GM18861 (cell line): ENCODE measurements around the gene DCAF10.
"Not testable (repeated sequence)": the region's sequence is repeated elsewhere in the genome, so short reads cannot be mapped to it uniquely, and the experiment has no call there.

ENCODE experiments used
- ATAC-seq: cut with Tn5 transposase; IDR thresholded peaks from one replicate; pipeline ENCODE4 v1.9.1; 2021; ENCODE audit not compliant: unreplicated experiment

The DCAF10 gene

DNA sequence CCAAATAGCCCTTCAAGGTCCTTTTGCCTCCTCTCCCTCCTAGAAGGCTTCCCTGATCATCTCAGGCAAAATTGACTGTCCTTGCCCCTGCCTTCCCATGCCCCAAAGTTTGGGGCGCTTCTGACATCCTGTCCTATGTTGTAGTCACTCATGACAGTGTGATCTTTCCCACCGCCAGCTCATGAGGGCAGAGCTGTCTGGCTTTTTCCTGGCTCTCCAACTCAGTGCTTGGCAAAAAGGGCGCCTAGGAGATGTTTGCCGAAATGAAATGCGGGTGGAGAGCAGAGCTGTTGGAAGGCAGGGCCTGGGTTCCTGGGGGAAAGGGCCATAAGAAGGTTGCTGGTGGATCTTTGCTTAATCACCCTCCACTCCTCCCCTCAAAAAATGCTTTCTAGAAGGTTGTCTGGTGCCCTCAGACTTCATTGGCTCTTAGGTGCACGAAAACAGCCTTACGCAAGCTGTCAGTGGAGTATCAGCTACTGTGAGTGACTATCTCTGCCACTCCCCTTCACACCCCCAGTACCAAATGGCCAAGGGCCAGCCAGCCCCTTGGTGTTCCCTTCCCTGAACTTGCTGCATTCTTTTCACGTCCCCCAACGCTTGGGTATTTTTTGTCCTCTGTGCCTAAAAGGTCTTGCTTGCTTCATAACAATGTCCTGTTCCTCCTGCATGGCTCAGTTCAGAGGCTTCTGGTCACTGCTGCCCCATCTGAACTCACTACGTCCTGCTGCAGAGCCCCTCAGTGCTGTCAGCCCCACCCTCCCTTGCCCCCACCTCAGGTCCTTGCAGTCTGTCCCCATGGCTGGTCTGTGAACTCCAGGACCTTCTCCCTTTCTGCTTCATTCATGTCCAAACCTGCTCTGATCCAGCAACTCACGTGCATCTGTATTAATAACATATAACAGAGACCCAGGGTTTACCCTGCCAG, 106.0 kb downstream of the DCAF10 start:
- no peak for ATAC-seq

DNA sequence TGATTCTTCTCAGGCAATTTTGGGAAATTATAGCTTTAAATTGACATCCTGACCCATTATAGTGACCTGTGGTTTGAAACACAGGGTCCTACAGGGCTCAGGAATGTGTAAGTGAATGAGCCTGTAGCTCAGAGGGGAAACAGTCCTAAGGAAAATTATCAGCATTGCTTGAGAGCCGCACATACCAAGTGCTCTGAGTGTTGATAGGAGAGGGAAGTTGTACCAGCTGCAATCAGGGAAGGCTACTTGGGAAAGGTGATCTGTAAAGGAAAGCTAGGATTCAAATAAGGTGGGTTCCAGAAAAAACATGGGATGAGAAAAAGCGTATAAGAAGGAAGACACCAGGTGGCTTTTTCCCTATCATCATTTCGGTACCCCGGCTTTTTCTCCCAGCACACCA, 107.7 kb downstream of the DCAF10 start:
- no peak for ATAC-seq

DNA sequence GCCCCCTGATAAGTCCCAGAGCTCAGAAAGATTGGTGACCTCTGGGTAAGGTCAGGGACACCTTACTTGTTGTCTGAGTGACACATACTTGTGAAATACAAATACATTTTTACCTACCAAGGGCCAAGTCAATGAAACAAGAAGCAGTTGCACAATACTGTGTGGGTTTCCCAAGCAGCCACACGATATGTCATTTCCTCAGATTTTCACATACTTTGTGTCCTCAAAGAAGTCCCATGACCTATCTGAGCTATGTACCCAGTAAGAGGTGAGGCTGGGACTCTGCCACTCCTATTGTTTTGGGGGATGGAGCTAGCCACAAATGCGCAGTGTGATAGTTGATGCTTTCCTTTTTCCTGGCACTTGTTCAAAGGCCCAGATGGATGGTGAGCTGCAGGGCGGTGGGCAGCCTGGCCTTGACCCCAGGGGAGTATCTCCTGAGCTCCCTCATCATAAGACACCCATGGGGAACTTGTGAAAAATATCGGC, 108.1 kb downstream of the DCAF10 start:
- no peak for ATAC-seq

DNA sequence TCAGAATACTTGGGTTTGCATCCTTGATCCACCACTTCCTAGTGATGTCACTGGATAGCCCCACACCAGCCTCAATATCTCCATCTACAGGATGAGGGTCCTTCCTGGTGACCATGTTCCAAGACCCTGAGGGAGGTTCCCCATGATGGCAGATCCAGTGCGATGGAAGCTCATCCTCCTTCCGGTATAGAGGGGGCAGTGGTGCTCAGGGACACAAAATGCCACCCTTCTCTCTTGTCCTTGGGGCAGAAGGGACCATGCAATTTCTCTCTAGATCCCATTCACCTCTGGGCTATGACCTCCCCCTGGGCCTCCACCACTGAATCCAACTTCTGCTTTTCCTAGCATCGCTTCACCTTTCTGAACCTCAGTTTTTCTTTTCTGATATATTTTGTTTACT, 108.7 kb downstream of the DCAF10 start:
- no peak for ATAC-seq

DNA sequence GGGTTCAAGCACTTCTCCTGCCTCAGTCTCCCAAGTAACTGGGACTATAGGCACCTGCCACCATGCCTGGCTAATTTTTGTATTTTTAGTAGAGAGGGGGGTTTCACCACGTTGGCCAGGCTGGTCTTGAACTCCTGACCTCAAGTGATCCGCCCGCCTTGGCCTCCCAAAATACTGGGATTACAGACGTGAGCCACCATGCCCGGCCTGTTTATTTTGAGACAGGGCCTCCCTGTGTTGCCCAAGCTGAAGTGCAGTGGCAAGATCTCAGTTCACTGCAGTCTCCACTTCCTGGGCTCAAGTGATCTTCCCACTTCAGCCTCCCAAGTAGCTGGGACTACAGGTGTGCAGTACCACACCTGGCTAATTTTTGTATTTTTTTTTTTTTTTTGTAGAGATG, 109.2 kb downstream of the DCAF10 start:
- not testable (repeated sequence) for ATAC-seq

DNA sequence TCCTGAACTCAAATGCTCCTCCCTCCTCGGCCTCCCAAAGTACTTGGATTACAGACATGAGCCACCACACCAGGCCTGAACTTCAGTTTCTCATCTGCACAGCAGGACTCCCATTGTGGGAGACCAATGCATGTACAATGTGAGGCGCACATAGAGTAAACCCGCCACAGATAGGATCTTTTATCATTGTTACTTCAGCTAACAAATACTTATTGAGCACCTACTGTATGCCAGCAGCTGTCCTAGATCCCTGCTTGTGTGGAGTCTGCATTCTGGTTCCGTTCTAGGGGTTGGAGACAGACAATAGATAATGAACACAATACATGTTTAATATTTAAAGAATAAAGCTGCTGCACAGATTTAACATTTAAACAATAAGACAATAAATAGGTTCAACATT, 109.7 kb downstream of the DCAF10 start:
- ATAC-seq = no peak

DNA sequence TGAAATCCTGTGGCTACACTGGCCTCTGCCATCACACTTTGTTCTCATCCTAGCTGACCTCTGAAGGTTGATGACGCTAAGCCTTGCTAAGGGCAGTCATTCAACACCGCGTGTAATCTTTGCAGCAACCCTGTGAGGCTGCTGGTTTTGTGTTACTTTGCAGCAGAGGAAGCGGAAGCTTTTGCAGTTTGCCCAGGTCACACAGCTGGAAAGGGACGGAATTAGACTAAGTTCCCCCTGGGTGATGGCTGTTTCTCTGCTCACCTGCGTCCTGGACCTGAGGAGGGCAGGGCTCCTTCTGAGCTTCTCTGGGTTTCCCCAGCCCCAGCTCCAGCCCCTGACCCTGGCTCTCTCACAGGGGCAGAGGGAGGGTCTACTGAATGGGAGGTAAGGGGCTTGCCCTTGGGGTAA, 110.7 kb downstream of the DCAF10 start:
- no peak for ATAC-seq

DNA sequence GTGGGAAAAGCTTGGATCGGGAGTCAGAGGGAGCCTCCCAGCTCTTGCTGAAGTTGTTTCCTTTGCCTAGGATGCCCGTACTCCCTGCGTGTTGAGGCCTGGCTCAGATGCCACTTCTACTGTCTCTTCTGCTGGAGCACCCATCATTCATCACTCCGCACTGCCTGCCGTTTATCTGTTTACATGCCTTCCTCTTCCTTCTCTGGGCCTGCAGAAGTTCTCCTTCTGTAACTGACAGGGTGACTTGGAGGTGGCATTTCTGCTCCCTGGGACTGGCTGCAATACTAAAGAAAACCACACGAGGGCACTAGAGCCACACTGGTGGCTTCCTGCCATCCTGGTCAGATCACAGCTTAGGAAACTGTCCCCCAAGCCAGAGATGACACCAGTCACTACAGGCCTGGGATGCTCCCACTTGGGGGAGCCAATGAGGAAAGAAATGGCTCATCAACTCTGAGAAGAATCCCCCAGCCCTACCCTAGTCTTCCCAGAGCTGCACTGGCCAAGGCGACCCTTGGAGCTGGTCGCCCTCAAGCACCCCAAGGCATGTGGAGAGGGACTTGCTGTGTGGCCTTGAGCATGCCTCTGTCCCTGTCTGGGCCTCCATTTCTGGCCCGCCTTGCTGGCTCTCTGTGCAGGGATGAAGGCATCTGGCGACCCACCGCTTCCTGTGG, 113.0 kb downstream of the DCAF10 start:
- ATAC-seq = peak; percentile 84

DNA sequence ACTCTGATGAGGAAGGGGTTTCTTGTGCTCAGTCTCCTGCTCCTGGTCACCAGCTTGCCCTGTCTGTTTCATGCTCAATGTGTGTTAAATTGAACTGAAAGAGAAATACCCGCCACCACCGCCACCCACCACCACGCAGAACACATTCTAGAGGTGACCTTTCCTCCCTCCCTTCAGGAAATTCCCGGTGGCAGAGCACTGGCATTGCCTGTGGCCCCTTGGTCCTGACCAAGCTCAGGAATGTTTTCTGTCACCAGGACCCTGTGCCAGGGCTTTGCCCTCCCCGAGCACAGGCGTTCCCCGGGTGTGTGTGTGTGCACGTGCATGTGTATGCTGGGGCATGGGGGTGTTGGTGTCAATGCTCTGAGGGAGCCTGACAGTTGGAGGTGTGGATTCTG, 113.6 kb downstream of the DCAF10 start:
- ATAC-seq = no peak

DNA sequence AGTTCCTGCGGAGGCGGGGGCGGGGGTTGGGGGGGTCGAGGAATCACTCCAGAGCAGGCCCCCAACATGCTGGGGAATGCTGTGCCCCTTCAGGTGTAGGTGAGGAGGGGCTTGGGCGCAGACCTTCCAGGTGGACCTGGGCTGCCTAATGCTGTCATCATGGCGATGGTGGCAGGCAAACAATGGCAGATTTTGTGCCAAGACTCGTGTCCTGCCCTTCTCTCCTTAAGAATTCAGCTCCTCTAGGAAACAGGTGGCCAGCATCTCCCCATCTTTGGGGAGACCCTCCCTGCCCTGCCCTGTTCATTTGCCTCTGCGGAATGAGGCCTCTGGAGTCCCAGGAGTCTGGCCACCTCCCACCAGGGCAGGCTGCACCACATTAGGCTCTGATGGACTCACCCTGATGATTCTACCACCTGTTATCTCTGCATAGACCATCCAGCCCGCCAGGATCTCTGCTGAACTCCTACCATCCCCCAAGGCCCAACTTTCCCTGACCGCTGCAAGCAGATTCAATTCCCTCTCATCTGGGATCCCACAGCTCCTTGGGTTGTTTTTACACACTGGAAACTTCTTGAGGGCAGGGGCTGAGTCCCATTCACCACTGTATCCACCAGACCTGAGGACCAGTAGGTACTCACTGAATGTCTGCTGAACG, 114.2 kb downstream of the DCAF10 start:
- ATAC-seq = no peak

DNA sequence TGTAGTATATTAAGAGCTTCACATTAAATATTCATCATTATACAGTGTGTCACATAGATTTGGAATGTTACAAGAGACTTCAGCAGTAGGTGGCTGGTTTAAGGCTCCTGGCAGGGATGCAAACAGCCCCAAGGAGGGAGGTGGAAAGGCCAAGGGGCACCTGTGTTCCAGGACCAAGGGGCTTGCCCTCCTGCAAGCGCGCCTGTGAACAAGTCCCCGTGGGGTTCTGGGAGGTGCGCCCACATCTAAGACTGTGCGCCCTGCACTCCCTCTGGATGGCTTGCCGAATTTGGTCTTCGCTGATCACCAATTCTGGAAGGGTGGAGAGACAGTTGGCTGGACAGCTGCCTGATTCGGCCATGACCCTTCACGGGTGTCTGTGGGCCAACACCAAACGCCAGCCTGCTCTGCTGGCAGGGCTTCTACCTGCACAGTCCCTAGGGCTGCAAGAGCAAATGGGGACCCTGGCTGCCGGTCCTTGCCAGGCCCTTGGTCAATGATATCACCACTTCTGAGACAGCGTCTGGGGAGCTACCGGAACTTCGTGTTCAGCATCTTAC, 115.4 kb downstream of the DCAF10 start:
- no peak for ATAC-seq

DNA sequence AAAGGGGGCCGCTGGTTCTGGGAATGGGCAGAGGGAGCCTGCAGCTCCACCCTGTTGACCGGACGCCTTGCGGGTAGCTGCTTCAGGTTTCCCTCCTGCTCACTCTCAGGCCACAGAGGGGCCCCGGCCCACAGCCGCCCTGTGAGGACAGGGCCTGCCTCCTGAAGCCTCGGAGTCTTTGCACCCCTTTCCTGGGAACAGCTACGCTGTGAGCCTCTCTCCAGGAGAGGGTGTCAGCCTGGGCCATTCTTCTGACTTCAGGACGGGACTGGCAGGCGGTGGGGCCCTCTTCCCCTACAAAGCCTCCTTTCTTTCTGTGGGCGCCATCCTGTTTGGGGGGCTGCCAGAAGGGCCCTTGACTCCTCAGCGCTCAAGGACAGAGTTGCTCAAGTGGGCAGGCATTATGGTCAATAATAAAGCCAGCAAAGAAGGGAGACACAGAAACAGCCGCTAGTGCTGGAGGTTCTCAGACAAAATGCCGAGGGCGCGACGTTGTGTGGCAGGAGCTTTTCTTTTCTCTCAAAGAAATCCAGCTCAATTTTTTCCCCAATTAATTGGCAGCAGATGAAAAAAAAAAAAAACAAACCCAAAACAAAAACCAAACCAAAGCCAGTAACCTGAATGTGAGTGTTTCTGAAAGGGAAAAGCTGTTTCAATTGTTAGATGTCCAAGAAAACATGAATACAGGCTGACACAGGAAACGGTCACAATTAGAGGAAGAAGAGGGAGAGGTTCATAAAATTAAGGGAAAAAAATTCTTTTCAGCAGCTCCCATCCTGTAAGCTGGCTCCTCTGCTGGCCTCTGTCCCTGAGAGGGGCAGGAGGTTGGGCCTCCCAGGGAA, 116.1 kb downstream of the DCAF10 start:
- ATAC-seq = no peak
